Measurements from ENCODE around the gene ACOXL.

ACOXL gene

GRCh38 chr2:110983133-110983532 is 250.8 kb downstream of the ACOXL start:
- no peak for DNase-seq

- no peak for DNase-seq
Measured at GRCh38 chr2:110984694-110985490, 252.5 kb downstream of the ACOXL start.

GRCh38 chr2:110990440-110990839 is 258.1 kb downstream of the ACOXL start:
- DNase-seq, result no peak

- DNase-seq, result no peak
Measured at GRCh38 chr2:110991911-110992310, 259.5 kb downstream of the ACOXL start.

GRCh38 chr2:110992886-110993285 is 260.5 kb downstream of the ACOXL start:
- no peak for DNase-seq

GRCh38 chr2:110993557-110994231 is 261.3 kb downstream of the ACOXL start:
- no peak for DNase-seq

GRCh38 chr2:110994250-110994961 is 262.0 kb downstream of the ACOXL start:
- no peak for DNase-seq

GRCh38 chr2:110995911-110996310 is 263.5 kb downstream of the ACOXL start:
- DNase-seq, result no peak

- DNase-seq, result no peak
Measured at GRCh38 chr2:110997331-110998045, 265.1 kb downstream of the ACOXL start.

- DNase-seq, result no peak
Measured at GRCh38 chr2:110998311-110998710, 265.9 kb downstream of the ACOXL start.

GRCh38 chr2:110999626-111000025 is 267.3 kb downstream of the ACOXL start:
- no peak for DNase-seq

GRCh38 chr2:111005307-111005706 is 272.9 kb downstream of the ACOXL start:
- no peak for DNase-seq

- DNase-seq, result no peak
Measured at GRCh38 chr2:111005821-111006220, 273.4 kb downstream of the ACOXL start.

- DNase-seq, result no peak
Measured at GRCh38 chr2:111007757-111008688, 275.6 kb downstream of the ACOXL start.

- no peak for DNase-seq
Measured at GRCh38 chr2:111011218-111011617, 278.8 kb downstream of the ACOXL start.

- DNase-seq, result no peak
Measured at GRCh38 chr2:111015283-111015995, 283.1 kb downstream of the ACOXL start.

- DNase-seq, result no peak
Measured at GRCh38 chr2:111017034-111017622, 284.8 kb downstream of the ACOXL start.

GRCh38 chr2:111017909-111018308 is 285.5 kb downstream of the ACOXL start:
- DNase-seq, result no peak

GRCh38 chr2:111019381-111019780 is 287.0 kb downstream of the ACOXL start:
- no peak for DNase-seq

- DNase-seq, result no peak
Measured at GRCh38 chr2:111022633-111023032, 290.3 kb downstream of the ACOXL start.

- DNase-seq, result no peak
Measured at GRCh38 chr2:111024496-111024895, 292.1 kb downstream of the ACOXL start.
